Activated B cell treated with CpG ODN at 0.5 μM for 24 hours (primary cell): ENCODE results near the gene PRRC2A. TPM values are rescaled to one million over a fixed set of nuclear protein-coding genes. Genes with fewer than 3 reads are reported as not detected.

Source experiments
- ATAC-seq: fragments of 200-7000 bp; cut with Tn5 transposase; one replicate; pipeline ENCODE4 v1.10.0; 2021; ENCODE audit warnings: low read depth, mild to moderate bottlenecking, moderate library complexity
- CTCF ChIA-PET: fragments of 350-600 bp; sonication (Branson Sonifier 250); formaldehyde crosslinking; loops from one replicate; lab custom pipeline; 2021; ENCODE audit warnings: antibody characterized with exemption; lab: Charles Lee
- POLR2A ChIA-PET: fragments of 350-600 bp; sonication (Branson Sonifier 250); formaldehyde crosslinking; loops from one replicate; lab custom pipeline; 2021; ENCODE audit warnings: antibody characterized with exemption; lab: Charles Lee
- DNase-seq: peaks from one replicate; pipeline ENCODE4 v3.0.0; 2022
- H3K27ac Mint-ChIP-seq: one replicate; pipeline ENCODE4 v1.8.0; 2020; ENCODE audit warnings: mixed read lengths
- H3K27me3 Mint-ChIP-seq: one replicate; pipeline ENCODE4 v1.8.0; 2021; ENCODE audit warnings: mixed read lengths
- H3K36me3 Mint-ChIP-seq: one replicate; pipeline ENCODE4 v1.8.0; 2021; ENCODE audit warnings: low read depth, mixed read lengths
- H3K4me1 Mint-ChIP-seq: one replicate; pipeline ENCODE4 v1.8.0; 2021; ENCODE audit warnings: mixed read lengths
- H3K4me3 Mint-ChIP-seq: one replicate; pipeline ENCODE4 v1.8.0; 2020; ENCODE audit warnings: mild to moderate bottlenecking, mixed read lengths
- H3K9me3 Mint-ChIP-seq: one replicate; pipeline ENCODE4 v1.8.0; 2020; ENCODE audit warnings: mixed read lengths
- intact Hi-C: fragments of 100-400 bp; cut with micrococcal nuclease; formaldehyde crosslinking; loops from one replicate; pipeline ENCODE4 v1.15.1; 2024
- total RNA-seq: library from RNA; stranded (reverse); gene quantifications from 2 replicates; pipeline ENCODE4 v1.2.3, GENCODE V29; 2022
- TF ChIP-seq, protein P1 (sequence below): fragments of 200-600 bp; IDR thresholded peaks from one replicate; pipeline ENCODE4 v1.8.0; 2022; ENCODE audit warnings: antibody characterized with exemption, mild to moderate bottlenecking

The PRRC2A gene
- total RNA-seq, 1 donor from 2014 or later: 283 TPM

DNA sequence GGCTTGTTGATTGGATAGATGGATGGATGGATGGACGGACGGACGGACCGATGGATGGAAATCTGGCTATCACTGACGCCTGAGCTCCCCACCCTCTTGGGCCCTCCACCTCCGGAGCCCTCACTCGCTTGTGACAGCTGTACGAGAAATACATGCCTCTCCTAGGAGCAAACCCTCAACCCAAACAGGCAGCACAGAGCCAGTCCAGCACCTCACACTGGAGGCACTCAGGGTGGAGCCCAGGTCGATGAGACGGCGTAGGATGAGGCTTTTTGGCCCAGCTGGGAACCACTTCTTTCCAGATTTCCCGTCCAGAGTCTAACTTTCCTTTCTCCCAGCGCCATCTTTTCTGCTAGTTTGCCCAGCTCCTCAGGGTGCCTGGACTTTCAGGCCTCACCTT is 63.1 kb downstream of the PRRC2A start:
- Mint-ChIP-seq H3K36me3 (peaks cover 34% of the 10 kb centered on the region), H3K9me3 (no peaks in the 10 kb centered on the region), H3K27me3 (no peaks in the 10 kb centered on the region), H3K4me1 (peaks cover 30% of the 10 kb centered on the region), H3K4me3 (no peak overlapping the region), H3K27ac (no peak overlapping the region)
- DNase-seq (no peak), ATAC-seq (no peak)
- ChIA-PET CTCF (interaction anchor here (1.0 kb wide), 1 partner anchor 132 kb away, joined by 3 read pairs; the partner anchor contains the start of genes HSPA1A and HSPA1L), POLR2A (no interaction called here)
- TF ChIP-seq, protein P1, sequence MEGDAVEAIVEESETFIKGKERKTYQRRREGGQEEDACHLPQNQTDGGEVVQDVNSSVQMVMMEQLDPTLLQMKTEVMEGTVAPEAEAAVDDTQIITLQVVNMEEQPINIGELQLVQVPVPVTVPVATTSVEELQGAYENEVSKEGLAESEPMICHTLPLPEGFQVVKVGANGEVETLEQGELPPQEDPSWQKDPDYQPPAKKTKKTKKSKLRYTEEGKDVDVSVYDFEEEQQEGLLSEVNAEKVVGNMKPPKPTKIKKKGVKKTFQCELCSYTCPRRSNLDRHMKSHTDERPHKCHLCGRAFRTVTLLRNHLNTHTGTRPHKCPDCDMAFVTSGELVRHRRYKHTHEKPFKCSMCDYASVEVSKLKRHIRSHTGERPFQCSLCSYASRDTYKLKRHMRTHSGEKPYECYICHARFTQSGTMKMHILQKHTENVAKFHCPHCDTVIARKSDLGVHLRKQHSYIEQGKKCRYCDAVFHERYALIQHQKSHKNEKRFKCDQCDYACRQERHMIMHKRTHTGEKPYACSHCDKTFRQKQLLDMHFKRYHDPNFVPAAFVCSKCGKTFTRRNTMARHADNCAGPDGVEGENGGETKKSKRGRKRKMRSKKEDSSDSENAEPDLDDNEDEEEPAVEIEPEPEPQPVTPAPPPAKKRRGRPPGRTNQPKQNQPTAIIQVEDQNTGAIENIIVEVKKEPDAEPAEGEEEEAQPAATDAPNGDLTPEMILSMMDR: no peak
- intact Hi-C loops: loop anchor here (5.0 kb wide), 1 partner anchor 269 kb away; no protein-coding TSS in a partner anchor

DNA sequence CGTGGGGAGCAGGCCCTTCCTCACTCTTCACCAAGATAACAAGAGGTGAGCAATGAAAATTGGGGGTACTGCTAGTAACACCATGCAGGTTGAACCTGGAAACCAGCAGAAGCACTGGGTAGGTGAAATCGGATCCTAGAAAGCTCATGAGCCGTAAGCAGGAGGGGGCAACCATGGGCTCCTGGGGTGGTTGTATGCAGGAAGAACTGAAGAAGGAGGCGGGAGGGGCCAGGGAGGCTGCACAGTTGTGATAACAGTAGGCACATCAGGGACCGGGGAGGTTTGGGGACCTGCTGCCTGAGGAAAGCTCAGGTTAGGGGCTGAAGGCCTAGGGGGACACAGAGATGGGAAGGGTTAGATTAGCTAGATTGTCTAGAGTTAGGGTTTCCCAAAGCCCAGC is 66.0 kb downstream of the PRRC2A start:
- DNase-seq (no peak), ATAC-seq (no peak)
- Mint-ChIP-seq H3K36me3 (peaks cover 62% of the 10 kb centered on the region), H3K4me1 (peaks cover 29% of the 10 kb centered on the region), H3K4me3 (no peak overlapping the region), H3K27me3 (no peaks in the 10 kb centered on the region), H3K27ac (peak overlapping the region; percentile 21), H3K9me3 (no peaks in the 10 kb centered on the region)
- TF ChIP-seq, protein P1: no peak
- POLR2A ChIA-PET: interaction anchor here (0.5 to 1.1 kb wide), 2 partner anchors 46 to 54 kb away, joined by 3 read pairs; no protein-coding TSS in a partner anchor
- CTCF ChIA-PET: no interaction called here
- intact Hi-C loops: no loop called here

DNA sequence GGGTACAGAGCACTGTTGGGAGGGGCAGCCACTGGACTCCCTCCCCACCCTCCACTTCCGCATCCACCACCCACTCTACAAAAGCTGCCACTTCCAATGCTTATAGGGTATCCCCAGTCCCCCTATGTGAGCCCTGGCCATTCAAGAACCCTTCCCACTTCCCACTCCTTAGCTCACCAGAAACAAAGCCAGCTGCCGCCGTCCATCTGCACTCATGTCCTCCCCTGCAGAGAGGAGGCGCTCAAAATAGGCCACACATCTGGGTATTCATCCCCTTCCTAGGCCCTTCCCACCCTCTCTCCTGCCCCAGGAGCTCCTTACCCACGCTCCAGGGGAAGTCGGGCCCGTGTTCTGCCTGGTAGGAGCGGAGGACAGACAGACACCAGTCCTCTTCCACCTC is 66.8 kb downstream of the PRRC2A start:
- intact Hi-C loops: no loop called here
- DNase-seq (no peak), ATAC-seq (no peak)
- Mint-ChIP-seq H3K4me3 (no peak overlapping the region), H3K9me3 (no peaks in the 10 kb centered on the region), H3K36me3 (peaks cover 65% of the 10 kb centered on the region), H3K4me1 (peaks cover 20% of the 10 kb centered on the region), H3K27me3 (no peaks in the 10 kb centered on the region), H3K27ac (no peak overlapping the region)
- TF ChIP-seq, protein P1: no peak
- CTCF ChIA-PET: no interaction called here
- POLR2A ChIA-PET: interaction anchor here (0.6 to 1.1 kb wide), 3 partner anchors 14 to 143 kb away, joined by 3 to 12 read pairs (median 6); no protein-coding TSS in a partner anchor

Other genes with a start within 250 kb of the PRRC2A start
- 8.9 and 9.0 TPM in 2 replicates for gene MICA, start 217.1 kb upstream of the PRRC2A start, total RNA-seq
- gene MICB, start 122.6 kb upstream of the PRRC2A start, total RNA-seq: 17.2 and 17.6 TPM in 2 replicates
- gene MCCD1, start 91.8 kb upstream of the PRRC2A start, total RNA-seq: not detected in 2 replicates
- gene DDX39B, start 78.7 kb upstream of the PRRC2A start, total RNA-seq: 431 and 484 TPM in 2 replicates
- 1.9 and 3.2 TPM in 2 replicates for gene ATP6V1G2, start 74.1 kb upstream of the PRRC2A start, total RNA-seq
- gene NFKBIL1, start 73.1 kb upstream of the PRRC2A start, total RNA-seq: 11.7 and 16.7 TPM in 2 replicates
- 60.4 and 66.0 TPM in 2 replicates for gene LTA, start 48.4 kb upstream of the PRRC2A start, total RNA-seq
- 135 and 139 TPM in 2 replicates for gene TNF, start 45.1 kb upstream of the PRRC2A start, total RNA-seq
- gene LTB, start 38.3 kb upstream of the PRRC2A start, total RNA-seq: 155 and 177 TPM in 2 replicates
- 7.8 and 8.4 TPM in 2 replicates for gene LST1, start 34.4 kb upstream of the PRRC2A start, total RNA-seq
- 10.0 and 11.2 TPM in 2 replicates for gene NCR3, start 27.7 kb upstream of the PRRC2A start, total RNA-seq
- gene AIF1, start 5.5 kb upstream of the PRRC2A start, total RNA-seq: 1.4 and 2.0 TPM in 2 replicates
- 309 and 327 TPM in 2 replicates for gene BAG6, start 31.9 kb downstream of the PRRC2A start, total RNA-seq
- gene APOM, start 35.2 kb downstream of the PRRC2A start, total RNA-seq: 2.2 and 2.4 TPM in 2 replicates
- gene C6orf47, start 40.1 kb downstream of the PRRC2A start, total RNA-seq: 29.0 and 29.3 TPM in 2 replicates
- gene GPANK1, start 44.3 kb downstream of the PRRC2A start, total RNA-seq: 23.0 and 24.2 TPM in 2 replicates
- 190 and 191 TPM in 2 replicates for gene CSNK2B, start 45.4 kb downstream of the PRRC2A start, total RNA-seq
- gene LY6G5B, start 49.3 kb downstream of the PRRC2A start, total RNA-seq: 23.2 and 33.1 TPM in 2 replicates
- 0.29 and 0.73 TPM in 2 replicates for gene LY6G5C, start 60.4 kb downstream of the PRRC2A start, total RNA-seq
- gene ABHD16A, start 82.6 kb downstream of the PRRC2A start, total RNA-seq: 49.3 and 59.1 TPM in 2 replicates
- not detected in 2 replicates for gene LY6G6F, start 86.2 kb downstream of the PRRC2A start, total RNA-seq
- not detected in 2 replicates for gene LY6G6D, start 94.6 kb downstream of the PRRC2A start, total RNA-seq
- gene LY6G6C, start 101.0 kb downstream of the PRRC2A start, total RNA-seq: not detected in 2 replicates
- 0.12 TPM in 1 of 2 replicates, not detected in the other for gene MPIG6B, start 102.7 kb downstream of the PRRC2A start, total RNA-seq
- gene DDAH2, start 108.6 kb downstream of the PRRC2A start, total RNA-seq: 30.7 and 32.5 TPM in 2 replicates
- 374 and 397 TPM in 2 replicates for gene CLIC1, start 115.8 kb downstream of the PRRC2A start, total RNA-seq
- 35.4 and 47.3 TPM in 2 replicates for gene MSH5, start 119.3 kb downstream of the PRRC2A start, total RNA-seq
- 7.7 and 9.0 TPM in 2 replicates for gene SAPCD1, start 141.9 kb downstream of the PRRC2A start, total RNA-seq
- gene VWA7, start 156.6 kb downstream of the PRRC2A start, total RNA-seq: 1.6 and 2.9 TPM in 2 replicates
- 136 and 140 TPM in 2 replicates for gene VARS1, start 175.0 kb downstream of the PRRC2A start, total RNA-seq
- gene LSM2, start 186.3 kb downstream of the PRRC2A start, total RNA-seq: 61.8 and 68.6 TPM in 2 replicates
- gene HSPA1L, start 194.6 kb downstream of the PRRC2A start, total RNA-seq: 1.2 and 2.1 TPM in 2 replicates
- 27.1 and 28.1 TPM in 2 replicates for gene HSPA1A, start 194.8 kb downstream of the PRRC2A start, total RNA-seq
- 23.7 and 30.4 TPM in 2 replicates for gene HSPA1B, start 207.0 kb downstream of the PRRC2A start, total RNA-seq
- gene NEU1, start 242.1 kb downstream of the PRRC2A start, total RNA-seq: 18.3 and 19.2 TPM in 2 replicates